G401 (cell line): ENCODE data around the gene ANKRD11. TPM values are rescaled to one million over a fixed set of nuclear protein-coding genes. Genes with fewer than 3 reads are reported as not detected.
"Not testable (repeated sequence)": the region's sequence is repeated elsewhere in the genome, so short reads cannot be mapped to it uniquely, and the experiment has no call there.

Experiments used
- DNase-seq: peaks from one replicate; pipeline ENCODE4 v3.0.0-alpha.2; 2015; ENCODE audit warnings: low spot score
- in situ Hi-C: cut with HindIII; loops from 2 replicates; pipeline ENCODE4 v1.10.0; 2016; ENCODE audit warnings: low sequenced_read_pairs, mixed read lengths
- total RNA-seq: library from RNA; depleted of rRNA; stranded (reverse); fragments of >200 nt; shearing (Covaris generic); gene quantifications from 2 replicates; pipeline ENCODE4 v1.2.3, GENCODE V29; 2014

The ANKRD11 gene
- total RNA-seq, 1 experiment from 2014 or later, result 55.3 TPM

DNA sequence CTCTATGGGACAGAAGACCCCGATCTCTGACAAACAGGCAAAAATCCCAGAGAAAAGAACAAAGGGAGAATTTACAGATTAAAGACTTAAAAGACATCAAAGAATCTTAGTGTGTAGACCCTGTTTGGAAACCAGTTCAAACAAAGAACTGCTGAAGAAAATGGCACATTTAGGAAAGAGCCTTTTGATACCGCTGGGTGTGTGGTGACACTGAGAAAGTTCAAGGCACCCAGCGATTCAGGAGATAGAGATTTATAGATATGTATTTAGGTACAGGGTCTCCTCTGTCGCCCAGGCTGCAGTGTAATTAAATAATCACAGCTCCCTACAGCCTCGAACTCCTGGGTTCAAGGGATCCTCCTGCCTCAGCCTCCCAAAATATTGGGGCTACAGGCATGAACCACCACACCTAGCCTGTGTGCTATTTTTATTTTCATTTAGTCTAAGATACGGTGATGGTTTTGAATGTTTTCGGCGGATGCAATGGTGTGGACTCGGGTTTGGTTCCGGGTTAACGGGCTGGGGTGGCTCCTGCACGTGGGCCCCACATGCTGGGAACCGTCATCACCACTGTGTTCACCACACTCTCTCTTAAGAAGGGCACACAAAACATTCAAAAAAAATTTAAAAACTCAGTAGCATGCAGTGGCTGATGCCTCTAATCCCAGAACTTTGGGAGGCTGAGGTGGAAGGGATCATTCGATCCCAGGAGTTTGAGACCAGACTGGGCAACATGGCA lies 158.8 kb downstream of the ANKRD11 start:
- DNase-seq, result no peak
- in situ Hi-C loops, result no loop called here

DNA sequence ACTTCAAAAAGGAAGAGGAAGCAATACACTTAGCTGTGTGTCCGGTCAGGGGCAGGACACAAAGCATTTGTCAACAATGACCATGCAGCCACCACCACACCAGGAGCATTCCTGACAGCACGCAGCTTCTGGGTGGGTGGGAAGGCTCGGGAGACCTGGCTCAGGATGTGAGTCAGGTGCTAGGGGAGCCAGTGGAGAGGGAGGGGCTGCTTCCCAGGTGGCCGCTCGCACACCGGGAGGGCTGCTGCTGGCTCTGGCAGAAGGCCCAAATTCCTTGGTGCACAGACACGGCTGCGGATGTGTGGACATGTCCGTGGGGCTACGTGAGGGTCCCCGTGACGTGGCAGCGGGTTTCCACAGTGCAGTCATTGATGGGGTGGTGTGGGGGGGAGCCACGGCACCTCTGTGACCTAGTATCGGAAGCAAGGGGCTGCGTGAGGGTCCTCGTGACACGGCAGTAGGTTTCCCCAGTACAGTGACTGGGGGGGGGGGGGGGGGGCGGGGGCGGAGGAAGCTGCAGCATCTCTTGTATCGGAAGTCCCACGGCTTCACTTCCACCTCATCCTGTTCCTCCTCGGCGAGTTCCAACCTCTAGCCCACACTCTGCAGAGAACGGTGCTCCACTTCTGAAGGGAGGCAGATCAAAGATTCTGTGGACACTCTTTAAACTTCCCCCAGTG lies 160.0 kb downstream of the ANKRD11 start:
- DNase-seq, result no peak
- in situ Hi-C loops, result no loop called here

- DNase-seq, in situ Hi-C loops: not testable (repeated sequence)
Observed at GRCh38 chr16:89329830-89330176, 160.6 kb downstream of the ANKRD11 start.

- in situ Hi-C loops, DNase-seq: not testable (repeated sequence)
Observed at GRCh38 chr16:89328412-89329400, 161.7 kb downstream of the ANKRD11 start.

DNA sequence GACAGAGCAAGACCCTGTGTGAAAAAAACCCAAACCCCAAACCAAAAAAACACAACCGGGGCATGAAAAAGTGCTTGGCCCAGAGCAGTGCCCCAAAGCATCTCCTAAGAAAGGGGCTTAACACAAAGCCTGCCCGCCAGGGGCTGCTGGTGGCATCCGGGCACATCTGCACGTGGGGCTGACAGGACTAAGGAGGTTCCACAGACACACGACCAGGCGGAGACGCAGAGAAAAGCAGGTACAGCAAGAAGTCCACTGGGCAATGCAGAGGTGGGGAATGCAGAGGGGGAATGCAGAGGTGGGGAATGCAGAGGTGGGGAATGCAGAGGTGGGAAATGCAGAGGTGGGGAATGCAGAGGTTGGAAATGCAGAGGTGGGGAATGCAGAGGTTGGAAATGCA lies 163.6 kb downstream of the ANKRD11 start:
- in situ Hi-C loops, result no loop called here
- DNase-seq, result no peak

DNA sequence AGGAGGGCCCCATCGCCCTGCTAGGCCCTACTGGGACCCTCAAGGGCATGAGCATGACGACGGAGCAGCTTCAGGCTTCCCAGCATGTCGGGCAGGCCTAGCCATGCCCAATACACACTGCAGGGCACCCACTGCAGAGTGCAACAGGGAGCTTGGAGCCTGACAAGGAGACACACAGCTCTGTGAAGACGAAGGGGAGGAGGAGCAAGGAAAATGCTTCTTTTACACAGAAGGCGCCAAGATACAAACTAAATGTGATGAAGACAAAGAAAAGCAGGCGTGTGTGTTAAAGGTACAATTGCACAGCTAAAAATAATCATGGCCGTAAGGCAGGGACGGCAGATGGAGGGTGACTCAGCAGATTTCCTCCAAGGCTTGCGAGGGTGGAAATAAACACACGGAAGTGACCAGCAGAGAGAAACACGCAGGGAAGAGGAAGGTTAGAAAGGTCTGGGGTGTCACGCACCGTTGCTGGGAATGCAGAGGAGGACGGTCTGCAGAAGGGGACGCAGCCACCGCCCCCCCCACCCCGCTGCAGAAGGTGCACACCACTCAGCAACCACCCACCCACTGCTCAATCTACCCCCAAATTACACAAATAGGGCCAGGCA lies 164.4 kb downstream of the ANKRD11 start:
- DNase-seq, result peak; percentile 91
- in situ Hi-C loops, result no loop called here

DNA sequence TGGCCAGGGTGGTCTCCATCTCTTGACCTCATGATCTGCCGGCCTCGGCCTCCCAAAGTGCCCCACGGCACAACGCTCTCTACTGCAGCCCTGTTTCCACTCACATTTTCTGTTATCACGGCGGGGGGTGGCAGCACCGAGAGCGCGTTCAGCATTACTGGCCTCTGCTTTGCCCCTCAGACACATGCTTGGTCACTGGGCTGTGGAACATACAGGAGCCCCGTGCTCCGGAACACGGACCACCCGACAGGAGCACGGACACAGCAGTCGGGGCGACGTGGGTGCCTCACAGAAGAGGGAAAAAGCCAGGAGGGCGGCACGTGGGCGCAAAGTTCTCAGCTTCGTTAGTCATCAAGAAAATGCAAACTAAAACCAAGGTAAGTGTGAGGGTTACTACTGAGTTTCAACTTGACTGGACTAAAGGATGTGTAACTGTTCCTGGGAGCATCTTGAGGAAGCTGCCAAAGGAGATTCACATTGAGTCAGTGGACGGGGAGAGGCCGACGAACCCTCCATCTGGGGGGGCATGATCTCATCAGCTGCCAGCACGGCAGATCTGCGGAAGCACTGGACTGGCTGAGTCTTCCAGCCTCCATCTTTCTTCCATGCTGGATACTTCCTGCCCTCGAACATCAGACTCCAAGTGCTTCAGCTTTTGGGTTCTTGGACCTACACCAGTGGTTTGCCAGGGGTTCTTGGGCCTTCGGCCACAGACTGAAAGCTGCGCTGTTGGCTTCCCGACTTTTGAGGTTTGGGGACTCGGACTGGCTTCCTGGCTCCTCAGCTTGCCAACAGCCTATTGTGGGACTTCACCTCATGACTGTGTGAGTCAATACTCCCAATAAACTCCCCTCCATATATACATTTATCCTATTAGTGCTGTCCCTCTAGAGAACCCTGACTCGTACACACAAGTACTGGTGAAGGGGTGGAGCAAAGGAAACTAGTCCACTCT lies 166.0 kb downstream of the ANKRD11 start:
- in situ Hi-C loops, result no loop called here

DNA sequence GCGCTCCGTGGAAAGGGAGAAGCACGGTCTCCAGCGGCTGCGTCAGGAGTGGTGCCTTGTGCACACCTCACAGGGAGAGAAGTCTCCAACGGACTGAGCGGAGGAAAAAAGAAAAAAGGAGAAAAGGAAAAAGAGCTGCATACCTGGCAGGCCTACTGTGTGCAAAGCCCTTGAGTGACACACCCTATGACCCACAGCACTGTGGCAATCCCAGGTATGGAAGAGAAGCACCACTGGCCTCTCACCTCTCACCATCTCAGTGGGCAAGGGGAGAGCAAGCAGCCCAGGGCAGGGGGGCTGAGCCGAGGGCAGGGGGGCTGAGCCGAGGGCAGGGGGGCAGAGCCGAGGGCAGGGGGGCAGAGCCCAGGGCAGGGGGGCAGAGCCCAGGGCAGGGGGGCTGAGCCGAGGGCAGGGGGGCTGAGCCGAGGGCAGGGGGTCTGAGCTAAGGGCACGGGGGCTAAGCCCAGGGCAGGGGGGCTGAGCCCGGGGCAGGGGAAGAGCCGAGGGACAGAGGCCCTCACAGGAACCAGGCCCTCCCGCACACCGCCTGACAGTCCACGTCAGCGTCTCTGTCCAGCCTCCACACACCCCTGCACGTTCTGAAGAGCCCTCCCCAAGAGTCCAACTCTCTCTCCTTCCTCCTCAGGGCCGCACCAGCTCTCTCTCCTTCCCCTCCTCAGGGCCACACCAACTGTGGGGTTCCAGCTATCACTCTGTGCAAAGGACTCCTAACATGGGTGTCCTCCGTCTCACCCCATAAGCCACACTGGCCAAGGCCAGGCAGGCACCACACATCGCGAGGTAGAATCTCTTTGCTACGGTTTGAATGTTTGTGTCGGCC lies 167.0 kb downstream of the ANKRD11 start:
- in situ Hi-C loops, result no loop called here
- DNase-seq, result no peak

More for the DNA sequence above, 166.0 kb downstream of the ANKRD11 start:
- DNase-seq, result no peak

DNA sequence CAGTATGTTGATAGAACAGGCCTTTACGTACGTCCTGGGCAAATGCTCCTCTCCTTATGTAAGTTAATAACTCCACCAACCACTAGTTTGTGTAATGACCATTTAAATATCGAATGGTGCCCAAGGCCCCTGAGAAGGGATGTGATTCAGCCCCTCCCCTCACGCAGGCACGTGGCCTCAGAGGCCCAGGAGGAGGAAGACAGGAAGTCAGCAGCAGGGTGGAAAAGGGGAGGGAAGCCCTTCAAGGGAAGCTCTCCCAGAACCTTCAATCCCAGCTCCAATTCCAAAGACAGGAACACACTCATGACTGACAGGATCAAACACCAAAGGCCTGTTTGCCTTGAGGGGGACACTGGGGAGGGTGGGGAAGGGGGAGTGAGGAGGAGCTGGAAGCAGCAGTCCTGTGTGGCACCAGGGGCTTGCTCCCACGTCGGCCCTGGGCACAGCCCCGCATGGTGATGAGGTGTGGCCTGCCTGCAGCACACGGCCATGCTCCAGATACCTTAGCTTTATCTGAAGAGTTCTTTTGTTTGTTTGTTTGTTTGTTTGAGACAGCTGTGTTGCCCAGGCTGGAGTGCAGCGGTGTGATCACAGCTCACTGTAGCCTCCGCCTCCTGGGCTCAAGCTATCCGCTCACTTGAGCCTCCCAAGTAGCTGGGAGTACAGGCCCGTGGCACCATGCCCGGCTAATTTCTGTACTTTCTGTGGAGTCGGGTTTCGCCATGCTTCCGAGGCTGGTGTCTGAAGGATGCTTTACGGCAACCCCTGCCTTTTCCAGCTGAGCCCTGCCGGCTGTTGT lies 167.8 kb downstream of the ANKRD11 start:
- no peak for DNase-seq

DNA sequence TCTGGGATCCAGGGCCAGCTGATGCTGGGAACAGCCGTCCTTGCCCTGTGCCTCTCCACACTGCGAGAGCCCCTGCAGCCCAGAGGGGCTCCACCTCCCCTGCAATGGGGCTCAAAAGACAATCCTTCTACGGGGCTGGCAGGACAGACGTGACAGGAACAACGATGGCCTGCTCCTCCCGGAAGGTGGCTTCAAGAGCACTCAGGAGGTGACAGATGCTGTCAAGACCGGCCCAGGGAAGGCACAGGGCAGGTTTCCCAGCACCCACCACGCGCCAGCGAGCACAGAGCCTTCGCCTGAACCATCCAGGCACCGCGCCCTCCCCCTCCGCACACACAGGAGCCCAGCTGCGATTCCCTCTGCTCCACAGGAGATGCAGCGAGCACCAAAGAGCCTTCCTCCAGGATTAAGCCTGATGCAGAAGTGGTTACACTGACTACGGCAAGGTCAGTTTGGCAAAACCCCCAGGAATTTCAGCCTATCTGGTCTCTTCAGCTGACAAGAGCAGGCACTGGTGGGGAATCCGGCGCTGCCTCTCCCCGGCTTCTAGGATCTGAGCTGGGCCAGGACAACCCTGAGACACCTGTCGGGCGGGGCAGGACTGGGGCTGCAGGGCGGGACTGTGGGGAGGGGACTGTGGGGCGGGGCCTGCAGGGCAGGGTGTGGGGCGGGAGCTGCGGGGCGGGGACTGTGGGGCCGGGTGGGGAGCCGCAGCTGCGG lies 169.4 kb downstream of the ANKRD11 start:
- in situ Hi-C loops, result no loop called here
- peak; percentile 89 for DNase-seq

More for the DNA sequence above, 167.8 kb downstream of the ANKRD11 start:
- in situ Hi-C loops, result no loop called here

DNA sequence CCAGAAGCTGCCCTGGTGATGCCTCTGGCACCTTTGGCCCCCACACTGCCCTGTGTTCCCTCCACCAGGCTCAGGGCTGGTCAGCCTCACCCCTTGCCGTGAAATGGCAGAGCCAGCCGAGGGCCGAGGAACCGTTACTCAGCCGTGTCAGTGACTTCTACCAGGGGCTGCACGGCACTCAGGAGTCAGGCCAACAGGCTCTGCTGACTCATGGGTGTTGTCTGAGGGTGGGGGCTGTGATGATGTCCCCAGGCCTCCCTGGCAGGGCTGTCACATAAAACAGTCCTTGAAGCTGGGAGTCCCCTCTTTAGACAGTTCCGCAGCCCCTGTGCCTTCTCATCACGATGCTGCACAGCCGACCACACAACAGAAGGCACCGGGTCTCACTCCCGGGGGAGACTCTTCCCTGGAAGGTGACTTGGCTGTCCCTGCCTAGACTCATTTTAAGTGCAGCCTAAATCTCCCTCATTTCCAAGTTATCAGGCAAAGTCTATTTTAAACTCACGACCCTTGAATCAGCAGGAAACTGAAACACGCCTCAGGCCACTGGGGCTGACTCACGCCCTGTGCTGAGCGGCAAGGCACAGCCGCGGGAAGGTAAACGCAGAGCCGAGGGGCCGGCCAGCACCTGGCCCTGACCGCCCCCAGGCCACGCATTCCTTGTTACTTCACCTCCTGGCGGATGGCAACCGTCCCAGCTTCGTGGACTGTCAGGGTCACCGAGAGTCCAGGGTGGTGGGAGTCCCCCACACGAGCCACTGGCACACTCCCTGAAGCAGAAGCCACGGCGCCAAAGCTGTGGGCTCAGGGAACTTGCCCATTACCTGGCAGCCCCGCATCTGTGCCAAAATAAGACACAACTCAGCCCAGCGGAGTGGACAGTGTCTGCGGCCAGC lies 170.2 kb downstream of the ANKRD11 start:
- DNase-seq, result peak; percentile 62
- in situ Hi-C loops, result no loop called here

DNA sequence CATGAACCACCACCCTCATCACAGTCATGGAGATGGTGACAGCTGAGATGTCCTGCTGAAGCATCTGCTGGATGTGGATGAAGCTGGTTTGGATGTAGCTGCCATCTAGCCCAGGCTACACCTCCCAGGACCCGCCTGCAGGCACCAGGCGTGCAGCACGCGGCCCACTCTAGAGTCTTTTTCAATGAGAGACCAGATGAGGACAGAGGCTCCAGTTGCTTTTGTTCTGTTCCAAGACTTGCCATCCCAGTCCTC lies 170.8 kb downstream of the ANKRD11 start:
- no peak for DNase-seq
- in situ Hi-C loops, result no loop called here

- no peak for DNase-seq
- in situ Hi-C loops, result no loop called here
Observed at GRCh38 chr16:89318871-89319630, 171.3 kb downstream of the ANKRD11 start.

DNA sequence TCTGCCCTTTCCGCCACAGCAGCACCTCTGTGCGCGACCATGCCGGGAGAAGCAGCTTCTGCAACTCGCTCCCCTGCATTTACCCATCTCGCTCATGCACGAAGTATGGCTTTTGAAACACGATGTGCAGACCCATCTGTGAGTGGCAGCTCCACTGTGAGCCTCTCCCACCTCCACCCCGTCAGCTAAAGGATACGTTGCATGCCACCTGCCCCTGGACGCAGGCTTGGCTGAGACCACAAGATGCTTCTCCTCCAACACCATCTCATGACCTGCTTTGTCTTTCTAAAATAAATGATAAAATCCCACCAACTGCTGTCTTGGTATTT lies 172.0 kb downstream of the ANKRD11 start:
- in situ Hi-C loops, result no loop called here
- DNase-seq, result no peak
